ENCODE results near the gene PTTG1IP2. TPM values are rescaled to one million over a fixed set of nuclear protein-coding genes. Genes with fewer than 3 reads are reported as not detected.

Gene PTTG1IP2
- total RNA-seq: not detected
- long read RNA-seq, partial matches to known transcripts: 0 of 1 reads
- long read RNA-seq, other reads (novel, unspliced or antisense): 1 of 1 reads

DNA sequence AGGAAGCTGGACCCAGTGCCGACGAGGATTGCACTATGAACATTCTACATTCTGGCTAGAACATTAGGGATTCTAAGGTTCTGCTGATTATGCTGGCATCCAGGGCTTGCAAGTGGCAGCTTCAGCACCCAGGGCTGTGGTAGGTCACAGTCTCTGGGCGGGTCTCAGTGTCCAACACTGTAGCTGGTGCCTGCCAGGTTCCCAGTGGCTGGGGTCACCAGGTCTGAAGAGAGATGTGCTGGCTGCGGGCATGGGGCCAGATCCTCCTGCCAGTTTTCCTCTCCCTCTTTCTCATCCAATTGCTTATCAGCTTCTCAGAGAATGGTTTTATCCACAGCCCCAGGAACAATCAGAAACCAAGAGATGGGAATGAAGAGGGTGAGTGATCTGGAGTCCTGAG, at the start of gene PTTG1IP2:
Gene PTTG1IP2 (plus strand): TSS at position 86 of the 400 bp plus-strand sequence. CDS start 148 bp downstream, at position 234.
- Histone ChIP-seq H3K36me3 (no peaks in the 10 kb centered on the region), H3K4me1 (peaks cover 0 to 9% (median 3%) of the 10 kb centered on the region in 4 donors), H3K27me3 (no peaks in the 10 kb centered on the region), H3K9me3 (no peaks in the 10 kb centered on the region), H3K27ac (no peak within 1 kb of the TSS), H3K4me3 (no peak within 1 kb of the TSS)
- peak in 2 of 3 donors; percentile 52 to 56 for DNase-seq
- intact Hi-C loops (cut with DNase I): no loop called here
- ATAC-seq: peak in 1 of 4 donors; percentile 23
- TF ChIP-seq, protein P1, sequence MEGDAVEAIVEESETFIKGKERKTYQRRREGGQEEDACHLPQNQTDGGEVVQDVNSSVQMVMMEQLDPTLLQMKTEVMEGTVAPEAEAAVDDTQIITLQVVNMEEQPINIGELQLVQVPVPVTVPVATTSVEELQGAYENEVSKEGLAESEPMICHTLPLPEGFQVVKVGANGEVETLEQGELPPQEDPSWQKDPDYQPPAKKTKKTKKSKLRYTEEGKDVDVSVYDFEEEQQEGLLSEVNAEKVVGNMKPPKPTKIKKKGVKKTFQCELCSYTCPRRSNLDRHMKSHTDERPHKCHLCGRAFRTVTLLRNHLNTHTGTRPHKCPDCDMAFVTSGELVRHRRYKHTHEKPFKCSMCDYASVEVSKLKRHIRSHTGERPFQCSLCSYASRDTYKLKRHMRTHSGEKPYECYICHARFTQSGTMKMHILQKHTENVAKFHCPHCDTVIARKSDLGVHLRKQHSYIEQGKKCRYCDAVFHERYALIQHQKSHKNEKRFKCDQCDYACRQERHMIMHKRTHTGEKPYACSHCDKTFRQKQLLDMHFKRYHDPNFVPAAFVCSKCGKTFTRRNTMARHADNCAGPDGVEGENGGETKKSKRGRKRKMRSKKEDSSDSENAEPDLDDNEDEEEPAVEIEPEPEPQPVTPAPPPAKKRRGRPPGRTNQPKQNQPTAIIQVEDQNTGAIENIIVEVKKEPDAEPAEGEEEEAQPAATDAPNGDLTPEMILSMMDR (IDR thresholded peaks at IDR 0.05): no peak
- no peak for TF ChIP-seq POLR2A (IDR thresholded peaks at IDR 0.05)
- 62% methylated on average over 3 of the region's 4 CpGs for WGBS (ENCODE audit: insufficient coverage, low coverage, low lambda C conversion rate, missing lambda C conversion rate)

DNA sequence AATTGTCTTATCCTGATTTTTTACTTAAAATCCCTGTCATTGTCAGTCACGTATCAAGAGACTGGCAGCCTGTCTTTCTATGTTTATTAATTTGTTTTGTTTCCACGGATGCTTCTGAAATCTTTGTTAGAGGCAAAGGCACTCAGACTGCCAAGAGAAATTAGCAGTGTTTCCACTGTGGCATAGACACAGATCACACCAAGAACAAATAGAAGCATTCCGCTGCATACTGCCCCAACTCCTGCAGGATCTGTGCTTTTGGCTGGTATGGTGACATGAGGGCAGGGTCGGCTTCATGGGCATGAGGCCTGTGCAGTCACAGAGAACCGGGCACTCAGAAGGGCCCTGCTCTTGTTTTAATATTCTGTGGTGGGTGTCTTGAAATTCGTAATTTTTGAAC, 47.8 kb upstream of the PTTG1IP2 start:
- no peak for ATAC-seq
- DNase-seq: no peak
- no peak overlapping the region for H3K27ac ChIP-seq
- WGBS (ENCODE audit: insufficient coverage, low coverage, low lambda C conversion rate, missing lambda C conversion rate): 75% methylated on average over 6 of the region's 6 CpGs
- intact Hi-C loops (cut with DNase I): no loop called here
- H3K27me3 ChIP-seq: no peaks in the 10 kb centered on the region
- H3K9me3 ChIP-seq: no peaks in the 10 kb centered on the region
- no peak for TF ChIP-seq POLR2A (IDR thresholded peaks at IDR 0.05)
- TF ChIP-seq, protein P1 (IDR thresholded peaks at IDR 0.05): no peak
- H3K36me3 ChIP-seq: peaks cover 0 to 1% (median 0%) of the 10 kb centered on the region in 4 donors
- H3K4me1 ChIP-seq: no peaks in the 10 kb centered on the region
- H3K4me3 ChIP-seq: no peak overlapping the region

DNA sequence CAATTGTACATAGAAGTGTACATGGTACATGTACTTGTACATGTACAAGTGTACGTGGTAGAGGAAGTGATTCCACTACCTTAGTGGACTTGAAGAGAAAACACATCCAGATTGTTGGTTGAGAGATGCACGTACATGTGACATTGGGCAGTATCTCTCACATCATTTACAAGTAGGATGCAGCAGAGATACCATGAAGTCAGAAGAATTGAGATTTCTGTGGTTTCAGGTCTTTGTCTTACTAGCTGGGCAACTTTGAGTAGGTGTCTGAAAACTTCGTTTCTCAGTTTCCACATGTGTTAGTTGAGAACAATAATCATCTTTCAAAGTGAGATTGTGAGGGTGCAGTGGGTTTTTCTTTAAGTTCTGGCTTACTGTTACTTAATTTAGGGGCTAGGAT, 44.7 kb upstream of the PTTG1IP2 start:
- intact Hi-C loops (cut with DNase I): no loop called here

DNA sequence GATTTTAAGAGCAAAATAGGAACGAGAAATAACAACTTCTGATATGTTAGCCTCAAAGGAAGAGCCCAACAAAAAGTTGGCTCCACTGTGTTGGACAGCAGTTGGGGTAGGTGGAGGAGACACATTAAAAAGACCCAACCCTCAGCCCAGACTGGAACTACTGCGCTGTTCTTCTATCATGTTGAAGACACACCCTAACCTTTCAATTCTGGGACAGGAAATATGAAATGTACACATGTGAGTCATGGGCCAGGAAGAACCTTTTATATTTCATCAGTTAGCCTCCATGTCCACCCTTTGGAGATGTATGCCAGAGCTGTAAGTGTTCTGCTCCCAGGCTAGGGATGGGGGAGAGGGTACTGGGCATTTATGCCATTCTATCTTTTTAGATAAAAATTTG, 44.1 kb upstream of the PTTG1IP2 start:
- Histone ChIP-seq H3K4me1 (no peaks in the 10 kb centered on the region), H3K36me3 (no peaks in the 10 kb centered on the region), H3K27ac (no peak overlapping the region), H3K9me3 (no peaks in the 10 kb centered on the region), H3K4me3 (no peak overlapping the region), H3K27me3 (no peaks in the 10 kb centered on the region)
- TF ChIP-seq POLR2A (IDR thresholded peaks at IDR 0.05): no peak
- TF ChIP-seq, protein P1 (IDR thresholded peaks at IDR 0.05): no peak
- intact Hi-C loops (cut with DNase I): no loop called here
- WGBS (ENCODE audit: insufficient coverage, low coverage, low lambda C conversion rate, missing lambda C conversion rate): 42% methylated on average over 2 of the region's 2 CpGs
- ATAC-seq (peak in 1 of 4 donors; percentile 28), DNase-seq (no peak)

More for the DNA sequence above, 44.7 kb upstream of the PTTG1IP2 start:
- 90% methylated on average over 3 of the region's 3 CpGs for WGBS (ENCODE audit: insufficient coverage, low coverage, low lambda C conversion rate, missing lambda C conversion rate)
- Histone ChIP-seq H3K27me3 (no peaks in the 10 kb centered on the region), H3K27ac (no peak overlapping the region), H3K4me1 (no peaks in the 10 kb centered on the region), H3K36me3 (no peaks in the 10 kb centered on the region), H3K9me3 (no peaks in the 10 kb centered on the region), H3K4me3 (no peak overlapping the region)
- TF ChIP-seq, protein P1 (IDR thresholded peaks at IDR 0.05): no peak
- TF ChIP-seq POLR2A (IDR thresholded peaks at IDR 0.05): no peak
- DNase-seq (no peak), ATAC-seq (no peak)

Measured in right lobe of liver (tissue), 6 donors.